Natural killer cell (primary cell): ENCODE measurements around the gene KRTAP5-3. TPM values are rescaled to one million over a fixed set of nuclear protein-coding genes. Genes with fewer than 3 reads are reported as not detected.

Experiments used
- ATAC-seq, 3 donors: fragments of 150-1000 bp in 2 of 3; fragments of 200-7000 bp in 1 of 3; cut with Tn5 transposase; 1 replicate in 1 of 3; 2 replicates in 2 of 3; pipeline ENCODE4 v1.10.0; 2021; ENCODE audit warnings: mild to moderate bottlenecking in 2 of 3, moderate library complexity in 2 of 3
- DNase-seq, 2 donors: peaks; one replicate each; pipeline versions ENCODE4 v3.0.0 to v3.0.0-alpha.2; 2013 to 2021; ENCODE audit warnings: mixed read lengths in 1 of 2
- H3K27ac ChIP-seq: one replicate; pipeline ENCODE4 v1.5.1; 2013; ENCODE audit warnings: mild to moderate bottlenecking, low read length
- H3K27me3 ChIP-seq: one replicate; pipeline ENCODE4 v1.6.1; 2013; ENCODE audit warnings: low read length; ENCODE audit not compliant: control insufficient read depth, insufficient read depth
- H3K36me3 ChIP-seq: one replicate; pipeline ENCODE4 v1.6.1; 2013; ENCODE audit warnings: low read length; ENCODE audit not compliant: control insufficient read depth, insufficient read depth
- H3K4me1 ChIP-seq: one replicate; pipeline ENCODE4 v1.6.1; 2013; ENCODE audit warnings: low read length; ENCODE audit not compliant: control insufficient read depth, insufficient read depth
- H3K4me3 ChIP-seq: one replicate; pipeline ENCODE4 v1.5.1; 2013; ENCODE audit warnings: low read length
- H3K9me3 ChIP-seq: one replicate; pipeline ENCODE4 v1.6.1; 2013; ENCODE audit warnings: low read length; ENCODE audit not compliant: control insufficient read depth, insufficient read depth
- H3K27ac Mint-ChIP-seq, 2 donors: one replicate each; pipeline ENCODE4 v1.8.0; 2022; ENCODE audit warnings: mild to moderate bottlenecking in 2 of 2, mixed read lengths in 2 of 2, moderate library complexity in 1 of 2
- H3K27me3 Mint-ChIP-seq, 2 donors: one replicate each; pipeline ENCODE4 v1.8.0; 2022; ENCODE audit warnings: low read depth in 2 of 2, mixed read lengths in 2 of 2
- H3K36me3 Mint-ChIP-seq: one replicate; pipeline ENCODE4 v1.8.0; 2022; ENCODE audit warnings: mixed read lengths
- H3K4me1 Mint-ChIP-seq, 2 donors: one replicate each; pipeline ENCODE4 v1.8.0; 2022; ENCODE audit warnings: mixed read lengths in 2 of 2
- H3K4me3 Mint-ChIP-seq: one replicate; pipeline ENCODE4 v1.8.0; 2022; ENCODE audit warnings: mild to moderate bottlenecking, moderate library complexity, mixed read lengths
- H3K9me3 Mint-ChIP-seq, 2 donors: one replicate each; pipeline ENCODE4 v1.8.0; 2022; ENCODE audit warnings: mixed read lengths in 2 of 2
- WGBS: methylation state at CpG from one replicate; pipeline ENCODE4 v1.1.7; 2013; ENCODE audit warnings: missing lambda C conversion rate; ENCODE audit not compliant: insufficient coverage; 5-methylcytosine and 5-hydroxymethylcytosine counted together
- intact Hi-C: fragments of 100-400 bp; cut with micrococcal nuclease; formaldehyde crosslinking; loops from one replicate; pipeline ENCODE4 v1.14.2; 2022
- total RNA-seq, 4 donors: library from RNA; stranded (reverse); fragments of 120-200 nt in 1 of 4; gene quantifications; one replicate each; pipeline versions ENCODE4 v1.2.3 to v1.2.4, GENCODE V29; 2013 to 2022
- TF ChIP-seq, protein P1 (sequence below): fragments of 200-600 bp; IDR thresholded peaks from one replicate; pipeline ENCODE4 v1.8.0; 2022; ENCODE audit warnings: antibody characterized with exemption

Gene KRTAP5-3
- total RNA-seq, 3 donors from 2014 or later (not counting 1 experiment from before 2014, with no cell fraction given), result not detected

- H3K36me3 ChIP-seq, result no peaks in the 10 kb centered on the region
- H3K27me3 Mint-ChIP-seq, result peaks cover 0 to 11% of the 10 kb centered on the region in 2 donors
- H3K4me3 Mint-ChIP-seq, result peak overlapping the region; percentile 69
- 28% methylated on average over 7 of the region's 7 CpGs for WGBS
- H3K4me1 ChIP-seq, result peaks cover 33% of the 10 kb centered on the region
- H3K36me3 Mint-ChIP-seq, result no peaks in the 10 kb centered on the region
- H3K27ac ChIP-seq, result no peak overlapping the region
- DNase-seq (no peak), ATAC-seq (no peak)
- peaks cover 6% of the 10 kb centered on the region for H3K9me3 ChIP-seq
- H3K4me3 ChIP-seq, result no peak overlapping the region
- H3K27me3 ChIP-seq, result peaks cover 5% of the 10 kb centered on the region
- TF ChIP-seq, protein P1, sequence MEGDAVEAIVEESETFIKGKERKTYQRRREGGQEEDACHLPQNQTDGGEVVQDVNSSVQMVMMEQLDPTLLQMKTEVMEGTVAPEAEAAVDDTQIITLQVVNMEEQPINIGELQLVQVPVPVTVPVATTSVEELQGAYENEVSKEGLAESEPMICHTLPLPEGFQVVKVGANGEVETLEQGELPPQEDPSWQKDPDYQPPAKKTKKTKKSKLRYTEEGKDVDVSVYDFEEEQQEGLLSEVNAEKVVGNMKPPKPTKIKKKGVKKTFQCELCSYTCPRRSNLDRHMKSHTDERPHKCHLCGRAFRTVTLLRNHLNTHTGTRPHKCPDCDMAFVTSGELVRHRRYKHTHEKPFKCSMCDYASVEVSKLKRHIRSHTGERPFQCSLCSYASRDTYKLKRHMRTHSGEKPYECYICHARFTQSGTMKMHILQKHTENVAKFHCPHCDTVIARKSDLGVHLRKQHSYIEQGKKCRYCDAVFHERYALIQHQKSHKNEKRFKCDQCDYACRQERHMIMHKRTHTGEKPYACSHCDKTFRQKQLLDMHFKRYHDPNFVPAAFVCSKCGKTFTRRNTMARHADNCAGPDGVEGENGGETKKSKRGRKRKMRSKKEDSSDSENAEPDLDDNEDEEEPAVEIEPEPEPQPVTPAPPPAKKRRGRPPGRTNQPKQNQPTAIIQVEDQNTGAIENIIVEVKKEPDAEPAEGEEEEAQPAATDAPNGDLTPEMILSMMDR, result no peak
- no peaks in the 10 kb centered on the region for H3K9me3 Mint-ChIP-seq
- H3K4me1 Mint-ChIP-seq, result peaks cover 0 to 23% of the 10 kb centered on the region in 2 donors
- peak overlapping the region in 1 of 2 donors; percentile 48 for H3K27ac Mint-ChIP-seq
- intact Hi-C loops, result loop anchor here (2.0 to 5.0 kb wide), 3 partner anchors 28 to 373 kb away; partner anchors contain the start of gene LSP1
Observed at GRCh38 chr11:1574933-1575242, 33.4 kb downstream of the KRTAP5-3 start.

- under 1% methylated on average over 64 of the region's 64 CpGs for WGBS
- intact Hi-C loops, result loop anchor here (2.0 to 5.0 kb wide), 3 partner anchors 28 to 372 kb away; partner anchors contain the start of gene LSP1
- TF ChIP-seq, protein P1, result peak; percentile 96
- Histone ChIP-seq H3K36me3 (no peaks in the 10 kb centered on the region), H3K4me3 (peak overlapping the region; percentile 41), H3K9me3 (peaks cover 6% of the 10 kb centered on the region), H3K27ac (peak overlapping the region; percentile 80), H3K4me1 (peaks cover 34% of the 10 kb centered on the region), H3K27me3 (peaks cover 9% of the 10 kb centered on the region)
- peak; percentile 70 to 83 for DNase-seq
- Mint-ChIP-seq H3K27me3 (peaks cover 0 to 14% of the 10 kb centered on the region in 2 donors), H3K27ac (peak overlapping the region; percentile 76 to 94), H3K9me3 (no peaks in the 10 kb centered on the region), H3K4me3 (peak overlapping the region; percentile 78), H3K36me3 (no peaks in the 10 kb centered on the region), H3K4me1 (peaks cover 3 to 27% of the 10 kb centered on the region in 2 donors)
- peak; percentile 45 to 60 (median 47) for ATAC-seq
Observed at GRCh38 chr11:1574238-1574932, 33.9 kb downstream of the KRTAP5-3 start.

DNA sequence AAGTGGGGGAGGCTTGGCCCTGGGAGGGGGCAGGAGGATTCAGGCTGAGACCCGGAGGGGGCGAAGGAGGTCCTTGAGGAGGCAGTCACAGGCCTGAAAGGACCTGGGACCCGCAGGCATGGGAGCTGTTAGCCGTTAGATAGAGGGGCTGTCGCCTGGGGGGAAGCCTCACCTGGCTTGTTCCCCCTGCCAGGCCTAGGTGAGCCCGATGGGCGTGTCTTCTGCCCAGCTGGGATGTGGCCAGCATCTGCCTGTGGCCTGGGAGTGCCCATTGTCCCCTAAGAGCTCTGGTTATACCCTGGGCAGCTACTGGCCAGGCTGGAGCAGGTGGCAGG, 34.4 kb downstream of the KRTAP5-3 start:
- intact Hi-C loops, result loop anchor here (2.0 to 5.0 kb wide), 3 partner anchors 27 to 372 kb away; partner anchors contain the start of gene LSP1
- peaks cover 4 to 32% of the 10 kb centered on the region in 2 donors for H3K4me1 Mint-ChIP-seq
- H3K9me3 ChIP-seq, result peaks cover 6% of the 10 kb centered on the region
- no peaks in the 10 kb centered on the region for H3K36me3 Mint-ChIP-seq
- no peak for DNase-seq
- peak overlapping the region; percentile 78 for H3K4me3 Mint-ChIP-seq
- peaks cover 39% of the 10 kb centered on the region for H3K4me1 ChIP-seq
- H3K9me3 Mint-ChIP-seq, result no peaks in the 10 kb centered on the region
- peak overlapping the region; percentile 76 to 94 for H3K27ac Mint-ChIP-seq
- no peak for ATAC-seq
- H3K4me3 ChIP-seq, result peak overlapping the region; percentile 41
- no peaks in the 10 kb centered on the region for H3K36me3 ChIP-seq
- H3K27me3 ChIP-seq, result peaks cover 9% of the 10 kb centered on the region
- WGBS, result 9% methylated on average over 7 of the region's 7 CpGs
- TF ChIP-seq, protein P1, result no peak
- H3K27ac ChIP-seq, result peak overlapping the region; percentile 80
- peaks cover 0 to 17% of the 10 kb centered on the region in 2 donors for H3K27me3 Mint-ChIP-seq
